Ishikawa (cell line): ENCODE data around the gene IRAK2.

Source experiments
- CEBPB ChIP-seq: IDR thresholded peaks from 2 replicates; pipeline ENCODE4 v1.6.1; 2012
- CREB1 ChIP-seq: IDR thresholded peaks from 2 replicates; pipeline ENCODE4 v1.6.1; 2012; ENCODE audit warnings: low read depth
- EGR1 ChIP-seq: IDR thresholded peaks from 2 replicates; pipeline ENCODE4 v1.6.1; 2012
- EP300 ChIP-seq: IDR thresholded peaks from 2 replicates; pipeline ENCODE4 v1.6.1; 2012; ENCODE audit warnings: borderline replicate concordance
- FOXM1 ChIP-seq: IDR thresholded peaks from 2 replicates; pipeline ENCODE4 v1.6.1; 2012; ENCODE audit warnings: low read depth, borderline replicate concordance
- MAX ChIP-seq: IDR thresholded peaks from 2 replicates; pipeline ENCODE4 v1.6.1; 2012
- NFIC ChIP-seq: IDR thresholded peaks from 2 replicates; pipeline ENCODE4 v1.6.1; 2012
- RAD21 ChIP-seq: IDR thresholded peaks from 2 replicates; pipeline ENCODE4 v1.6.1; 2012; ENCODE audit warnings: low read depth
- REST ChIP-seq: IDR thresholded peaks from 2 replicates; pipeline ENCODE4 v1.6.1; 2012; ENCODE audit warnings: low read depth, mild to moderate bottlenecking
- TAF1 ChIP-seq: IDR thresholded peaks from 2 replicates; pipeline ENCODE4 v1.6.1; 2012; ENCODE audit warnings: low read depth, mild to moderate bottlenecking
- TCF12 ChIP-seq: IDR thresholded peaks from 2 replicates; pipeline ENCODE4 v1.6.1; 2012; ENCODE audit warnings: low read depth
- TEAD4 ChIP-seq: IDR thresholded peaks from 2 replicates; pipeline ENCODE4 v1.6.1; 2012
- USF1 ChIP-seq: IDR thresholded peaks from 2 replicates; pipeline ENCODE4 v1.6.1; 2012
- YY1 ChIP-seq: IDR thresholded peaks from 2 replicates; pipeline ENCODE4 v1.6.1; 2012; ENCODE audit warnings: low read depth
- ZBTB7A ChIP-seq: IDR thresholded peaks from 2 replicates; pipeline ENCODE4 v1.6.1; 2012; ENCODE audit warnings: low read depth

The IRAK2 gene

GRCh38 chr3:10263646-10264363, 99.1 kb downstream of the IRAK2 start:
- TF ChIP-seq NFIC (no peak), YY1 (no peak), EGR1 (0 out of 2 replicates have a peak, but pooled peaks have one; percentile 49), RAD21 (no peak), USF1 (no peak), MAX (no peak), FOXM1 (no peak), REST (no peak)

- TF ChIP-seq ZBTB7A (no peak), USF1 (no peak), TCF12 (no peak), FOXM1 (no peak)
Observed at GRCh38 chr3:10265833-10266232, 101.1 kb downstream of the IRAK2 start.

- no peak for TF ChIP-seq YY1
- TF ChIP-seq TAF1 = no peak
- no peak for TF ChIP-seq NFIC
- no peak for TF ChIP-seq REST
- no peak for TF ChIP-seq CEBPB
- TF ChIP-seq CREB1 = no peak
- TF ChIP-seq TCF12 = no peak
- TF ChIP-seq RAD21 = no peak
- no peak for TF ChIP-seq EGR1
- TF ChIP-seq TEAD4 = no peak
- no peak for TF ChIP-seq MAX
- TF ChIP-seq EP300 = no peak
- TF ChIP-seq FOXM1 = no peak
- no peak for TF ChIP-seq USF1
Observed at GRCh38 chr3:10268116-10268515, 103.4 kb downstream of the IRAK2 start.

- TF ChIP-seq RAD21 = no peak
- no peak for TF ChIP-seq EP300
- TF ChIP-seq TAF1 = no peak
- no peak for TF ChIP-seq TCF12
- no peak for TF ChIP-seq YY1
- no peak for TF ChIP-seq TEAD4
- no peak for TF ChIP-seq CEBPB
- TF ChIP-seq MAX = no peak
- TF ChIP-seq USF1 = no peak
Observed at GRCh38 chr3:10268930-10269329, 104.2 kb downstream of the IRAK2 start.

GRCh38 chr3:10269443-10269842, 104.7 kb downstream of the IRAK2 start:
- TF ChIP-seq USF1 = no peak
- TF ChIP-seq CREB1 = no peak
- TF ChIP-seq EGR1 = no peak
- no peak for TF ChIP-seq YY1
- no peak for TF ChIP-seq FOXM1
- TF ChIP-seq MAX = no peak
- TF ChIP-seq REST = no peak
- no peak for TF ChIP-seq EP300
- no peak for TF ChIP-seq RAD21
- TF ChIP-seq NFIC = no peak
- TF ChIP-seq TCF12 = no peak
- no peak for TF ChIP-seq ZBTB7A
- no peak for TF ChIP-seq TEAD4
- no peak for TF ChIP-seq CEBPB
- no peak for TF ChIP-seq TAF1
